Muscle of back (tissue), 13 donors: ENCODE results near the gene CD164. TPM values are rescaled to one million over a fixed set of nuclear protein-coding genes. Genes with fewer than 3 reads are reported as not detected.

Source experiments
- DNase-seq, 3 donors: peaks; one replicate each; pipeline versions ENCODE4 v3.0.0 to v3.0.0-alpha.2; 2013
- long read RNA-seq, 9 donors: transcript quantifications; one replicate each; lab custom pipeline, GENCODE V29; 2026
- polyA plus RNA-seq, 10 donors: library from polyadenylated mRNA; unstranded; fragments of 120-200 nt; gene quantifications; one replicate each; pipeline ENCODE4 v1.2.1, GENCODE V29; 2013; ENCODE audit not compliant: insufficient read length in 10 of 10

Gene CD164
- polyA plus RNA-seq, result 100 to 1,000 TPM; 227 to 315 (median 263) TPM
- long read RNA-seq, donor 1, full-length matches to known transcripts, result 94 of 94 reads
- long read RNA-seq, donor 1, partial matches to known transcripts, result 0 of 94 reads
- long read RNA-seq, donor 1, other reads (novel, unspliced or antisense), result 0 of 94 reads
- long read RNA-seq, donor 2, transcript CD164-202 (6 exons, 3,365 nt), result major isoform, 57 of 67 reads
- long read RNA-seq, donor 2, transcript CD164-203 (5 exons, 2,936 nt), result minor isoform, 6 of 67 reads
- long read RNA-seq, donor 2, partial matches to known transcripts, result 0 of 67 reads
- long read RNA-seq, donor 2, other reads (novel, unspliced or antisense), result 0 of 67 reads
- long read RNA-seq, donor 3, result 0 reads
- long read RNA-seq, donor 4, transcript CD164-202 (6 exons, 3,365 nt), result major isoform, 54 of 62 reads
- long read RNA-seq, donor 4, transcript CD164-209 (4 exons, 590 nt), result minor isoform, 5 of 62 reads
- long read RNA-seq, donor 4, partial matches to known transcripts, result 0 of 62 reads
- long read RNA-seq, donor 4, other reads (novel, unspliced or antisense), result 0 of 62 reads
- long read RNA-seq, donor 5, transcript CD164-202 (6 exons, 3,365 nt), result major isoform, 107 of 150 reads
- long read RNA-seq, donor 5, transcript CD164-203 (5 exons, 2,936 nt), result minor isoform, 11 of 150 reads
- long read RNA-seq, donor 5, transcript CD164-209 (4 exons, 590 nt), result minor isoform, 19 of 150 reads
- long read RNA-seq, donor 5, partial matches to known transcripts, result 10 of 150 reads
- long read RNA-seq, donor 5, other reads (novel, unspliced or antisense), result 0 of 150 reads
- long read RNA-seq, donor 6, transcript CD164-209 (4 exons, 590 nt), result minor isoform, 5 of 112 reads
- long read RNA-seq, donor 6, transcript CD164-203 (5 exons, 2,936 nt), result minor isoform, 7 of 112 reads
- long read RNA-seq, donor 6, transcript CD164-202 (6 exons, 3,365 nt), result major isoform, 98 of 112 reads
- long read RNA-seq, donor 6, partial matches to known transcripts, result 0 of 112 reads
- long read RNA-seq, donor 6, other reads (novel, unspliced or antisense), result 0 of 112 reads
- long read RNA-seq, donor 7, full-length matches to known transcripts, result 73 of 73 reads
- long read RNA-seq, donor 7, partial matches to known transcripts, result 0 of 73 reads
- long read RNA-seq, donor 7, other reads (novel, unspliced or antisense), result 0 of 73 reads
- long read RNA-seq, donor 8, transcript CD164-209 (4 exons, 590 nt), result minor isoform, 13 of 71 reads
- long read RNA-seq, donor 8, transcript CD164-203 (5 exons, 2,936 nt), result minor isoform, 6 of 71 reads
- long read RNA-seq, donor 8, transcript CD164-202 (6 exons, 3,365 nt), result major isoform, 52 of 71 reads
- long read RNA-seq, donor 8, partial matches to known transcripts, result 0 of 71 reads
- long read RNA-seq, donor 8, other reads (novel, unspliced or antisense), result 0 of 71 reads
- long read RNA-seq, donor 9, transcript CD164-202 (6 exons, 3,365 nt), result major isoform, 10 of 15 reads
- long read RNA-seq, donor 9, transcript CD164-209 (4 exons, 590 nt), result minor isoform, 5 of 15 reads
- long read RNA-seq, donor 9, partial matches to known transcripts, result 0 of 15 reads
- long read RNA-seq, donor 9, other reads (novel, unspliced or antisense), result 0 of 15 reads

DNA sequence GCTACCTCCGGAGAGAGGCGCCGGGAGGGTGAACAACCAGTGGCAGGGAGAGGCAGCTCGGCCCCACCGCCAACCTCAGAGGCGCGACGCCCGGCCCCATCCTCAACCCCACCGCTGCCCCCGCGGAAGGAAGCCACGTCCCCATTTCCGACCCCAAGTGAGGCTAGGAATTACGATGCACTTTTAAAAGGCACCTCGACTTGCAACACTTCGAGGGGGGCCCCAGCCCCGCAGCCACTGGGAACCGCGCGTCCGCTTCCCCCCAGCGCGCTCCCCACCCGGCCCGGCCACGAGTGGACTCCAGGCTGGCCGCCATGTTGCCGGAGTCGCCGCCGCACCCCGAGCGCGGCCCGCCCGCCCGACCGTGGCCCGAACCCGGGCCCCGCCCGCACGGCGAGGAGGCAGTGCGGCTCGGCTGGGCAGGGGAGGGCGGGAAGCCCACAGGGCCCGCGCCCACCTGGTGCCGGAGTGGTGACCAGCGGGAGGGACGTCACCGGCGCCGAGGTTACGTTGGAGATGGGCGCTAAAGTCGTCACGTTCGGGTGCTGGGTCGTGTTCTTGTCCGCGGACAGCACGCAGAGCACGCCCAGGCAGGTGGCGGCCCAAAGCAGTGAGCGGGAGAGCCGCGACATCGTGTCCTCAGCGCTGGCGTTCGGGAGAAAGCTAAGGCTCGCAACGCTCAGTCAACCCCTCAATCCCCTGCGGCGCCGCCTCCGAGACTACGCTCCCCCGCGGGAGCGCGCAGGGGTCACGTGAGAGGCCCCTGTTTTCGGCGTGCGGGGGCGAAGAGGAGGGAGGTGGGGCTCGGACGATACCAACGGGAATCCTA is at the start of gene CD164:
Gene CD164, minus strand, starts transcription at position 721 of the 829 bp plus-strand sequence. Its CDS starts 89 bp downstream, at position 632.
- peak; percentile 63 to 98 (median 97) for DNase-seq

DNA sequence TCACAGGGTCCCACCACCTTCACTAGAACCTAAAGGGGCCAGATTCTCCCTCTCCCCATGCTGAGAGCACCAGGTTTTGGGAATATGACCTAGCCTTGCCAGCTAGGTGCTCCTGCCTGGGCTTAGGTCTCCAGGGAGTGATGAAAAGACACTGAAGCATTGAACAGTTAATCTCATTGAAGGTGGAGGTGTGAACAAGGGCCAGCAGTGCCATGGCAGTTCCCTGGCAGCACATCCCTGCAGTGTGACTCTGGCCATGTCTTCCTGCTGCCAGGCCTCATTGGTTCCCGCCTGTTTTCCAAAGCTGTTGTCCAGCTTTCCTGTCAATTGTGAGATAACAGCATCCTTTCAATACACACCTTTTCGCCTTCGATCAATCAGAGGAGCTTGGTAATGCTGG is 47.2 kb upstream of the CD164 start:
- DNase-seq, result no peak

GRCh38 chr6:109428889-109429477 is 46.7 kb upstream of the CD164 start:
- DNase-seq, result peak; percentile 51 to 91 (median 81)

- no peak for DNase-seq
These were observed 42.7 kb upstream of the CD164 start for GRCh38 chr6:109424946-109425345.

DNA sequence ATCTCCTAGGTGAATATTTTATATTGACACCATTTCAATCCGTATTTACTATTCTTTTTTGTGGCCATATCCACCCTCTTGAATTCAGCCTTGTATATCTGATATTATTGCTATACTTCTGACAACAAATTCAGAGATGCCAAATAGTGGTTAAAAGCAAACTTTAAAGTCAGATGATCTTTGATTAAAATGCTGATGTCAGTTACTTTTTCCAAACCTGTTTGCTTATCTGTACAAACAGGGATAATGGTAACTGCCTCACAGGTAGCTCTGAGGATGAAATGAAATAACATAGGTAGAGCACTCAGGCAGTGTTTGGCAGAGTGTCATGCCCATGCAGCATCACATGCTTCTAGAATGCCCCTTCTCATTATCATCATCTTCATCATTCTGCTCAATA is 38.9 kb upstream of the CD164 start:
- no peak for DNase-seq

DNA sequence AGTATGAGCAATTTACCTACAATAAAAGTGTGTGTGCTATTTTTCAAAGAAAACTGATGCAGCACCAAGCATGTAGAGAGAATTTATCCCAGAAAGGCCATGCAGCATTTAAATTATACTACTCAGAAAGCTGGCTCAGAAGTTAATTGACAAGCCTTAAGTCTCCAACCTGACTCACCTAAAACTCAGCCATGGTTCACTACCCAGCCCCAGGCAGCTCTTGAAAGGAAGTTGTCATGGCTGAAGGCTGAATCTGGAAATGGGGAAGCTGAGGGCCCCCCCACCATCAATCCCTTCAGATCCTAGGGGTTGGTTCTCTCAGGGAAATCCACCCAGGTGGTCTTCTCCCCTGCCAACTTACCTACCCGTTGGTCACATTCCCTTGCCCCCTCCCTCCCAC is 38.5 kb upstream of the CD164 start:
- DNase-seq, result no peak

- no peak for DNase-seq
These were observed 35.4 kb upstream of the CD164 start for GRCh38 chr6:109417646-109418045.

DNA sequence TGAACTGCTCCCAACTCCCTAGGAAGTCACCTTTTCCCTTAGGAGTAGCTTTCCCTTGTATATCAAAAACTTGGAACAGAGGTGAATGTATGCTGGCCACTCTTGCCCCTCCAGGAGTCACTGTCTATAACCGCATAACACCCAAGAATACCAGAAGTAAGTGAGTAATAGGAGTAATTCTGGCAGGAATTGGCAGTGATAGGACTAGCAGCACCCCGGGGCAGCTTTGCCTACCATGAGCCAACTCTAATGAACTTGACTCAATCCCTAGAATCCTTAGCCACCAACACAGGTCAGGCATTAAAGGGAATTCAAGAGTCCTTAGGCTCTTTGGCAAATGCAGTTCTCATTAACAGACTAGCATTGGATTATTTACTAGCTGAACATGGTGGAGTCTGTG is 28.8 kb upstream of the CD164 start:
- no peak for DNase-seq

- no peak for DNase-seq
These were observed 23.9 kb upstream of the CD164 start for GRCh38 chr6:109406196-109406595.

DNA sequence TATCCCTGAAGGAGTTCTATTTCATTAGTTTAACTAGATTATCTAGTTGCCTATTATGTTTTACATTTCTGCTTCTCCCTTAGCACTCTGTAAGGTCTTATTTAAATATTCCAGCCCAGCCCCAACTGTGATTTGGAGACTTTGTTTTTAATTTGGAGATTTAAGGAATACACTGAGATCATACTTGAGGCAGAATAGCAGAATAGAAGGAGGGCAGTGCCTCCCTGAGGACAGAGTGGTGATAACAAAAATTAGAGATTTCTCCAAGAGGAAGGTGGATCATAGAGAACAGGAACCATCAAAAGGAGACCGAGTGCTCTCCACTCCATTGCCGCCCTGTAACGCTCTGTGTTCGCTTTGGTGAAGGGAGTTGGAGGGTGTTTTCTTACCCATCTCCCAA is 14.8 kb upstream of the CD164 start:
- peak in 1 of 3 donors; percentile 22 for DNase-seq

GRCh38 chr6:109396046-109396718 is 13.9 kb upstream of the CD164 start:
- DNase-seq, result no peak

DNA sequence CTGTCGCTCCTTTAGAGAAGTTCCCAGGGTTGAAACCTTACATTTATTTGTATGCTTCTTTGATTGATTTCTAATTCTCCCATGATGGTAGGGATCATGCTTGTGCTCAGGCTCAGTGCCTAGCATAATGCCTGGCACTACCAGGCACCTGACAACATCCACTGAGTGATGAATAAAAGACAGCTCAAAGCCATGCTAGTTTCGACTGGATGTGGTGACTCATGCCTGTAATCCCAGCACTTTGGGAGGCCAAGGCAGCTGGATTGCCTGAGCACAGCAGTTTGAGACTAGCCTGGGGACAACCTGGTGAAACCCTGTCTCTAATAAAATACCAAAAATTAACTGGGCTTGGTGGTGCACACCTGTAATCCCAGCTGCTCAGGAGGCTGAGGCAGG is 11.6 kb upstream of the CD164 start:
- no peak for DNase-seq

DNA sequence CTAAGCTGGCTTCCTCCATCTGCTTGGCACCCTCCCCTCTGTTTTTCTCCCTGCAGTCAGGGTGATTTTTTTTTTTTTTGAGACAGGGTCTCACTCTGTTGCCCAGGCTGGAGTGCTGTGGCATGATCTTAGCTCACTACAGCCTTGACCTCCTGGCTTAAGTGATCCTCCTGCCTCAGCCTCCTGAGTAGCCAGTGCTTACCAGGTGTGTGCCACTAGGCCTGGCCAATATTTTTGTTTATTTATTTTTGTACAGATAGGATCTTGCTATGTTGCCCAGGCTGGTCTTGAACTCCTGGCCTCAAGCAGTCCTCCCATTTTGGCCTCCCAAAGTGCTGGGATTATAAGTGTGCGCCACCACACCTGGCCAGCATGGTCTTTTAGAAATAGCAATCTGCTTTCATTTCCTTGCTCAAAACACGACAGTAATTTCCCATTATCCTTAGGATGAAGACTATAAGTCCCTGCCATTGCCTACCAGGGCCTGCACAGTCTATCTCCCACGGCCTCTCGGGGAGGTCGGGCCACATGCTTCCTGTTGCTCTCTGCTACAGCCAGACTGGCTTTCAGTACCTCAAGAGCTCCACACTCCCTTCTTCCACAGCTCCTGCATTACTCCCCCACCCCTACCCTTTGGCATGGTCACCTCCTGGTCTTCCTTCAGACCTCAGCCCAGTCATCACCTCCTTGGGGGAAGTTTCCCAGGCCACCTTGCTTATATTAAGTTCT is 11.1 kb upstream of the CD164 start:
- DNase-seq, result no peak

GRCh38 chr6:109389650-109390274 is 7.5 kb upstream of the CD164 start:
- DNase-seq, result peak in 1 of 3 donors; percentile 10

DNA sequence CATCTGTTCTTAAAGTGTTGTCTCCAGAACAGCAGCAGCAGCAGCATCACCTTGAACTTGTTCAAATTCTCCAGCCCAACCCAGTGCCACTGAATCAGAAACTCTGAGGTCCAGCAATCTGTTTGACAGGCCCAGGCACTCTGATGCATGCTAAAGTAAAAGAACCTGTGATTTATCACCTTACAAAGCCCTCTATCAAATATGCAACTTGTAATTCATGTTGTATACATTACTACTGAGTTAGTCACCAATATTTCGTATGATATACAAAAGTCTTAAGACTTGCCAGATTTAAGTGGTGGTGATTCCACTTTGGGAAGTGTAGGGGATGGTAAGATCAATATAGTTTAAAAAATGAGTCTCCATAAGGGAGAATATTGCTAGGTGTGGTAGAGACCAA is 6.0 kb upstream of the CD164 start:
- DNase-seq, result no peak

DNA sequence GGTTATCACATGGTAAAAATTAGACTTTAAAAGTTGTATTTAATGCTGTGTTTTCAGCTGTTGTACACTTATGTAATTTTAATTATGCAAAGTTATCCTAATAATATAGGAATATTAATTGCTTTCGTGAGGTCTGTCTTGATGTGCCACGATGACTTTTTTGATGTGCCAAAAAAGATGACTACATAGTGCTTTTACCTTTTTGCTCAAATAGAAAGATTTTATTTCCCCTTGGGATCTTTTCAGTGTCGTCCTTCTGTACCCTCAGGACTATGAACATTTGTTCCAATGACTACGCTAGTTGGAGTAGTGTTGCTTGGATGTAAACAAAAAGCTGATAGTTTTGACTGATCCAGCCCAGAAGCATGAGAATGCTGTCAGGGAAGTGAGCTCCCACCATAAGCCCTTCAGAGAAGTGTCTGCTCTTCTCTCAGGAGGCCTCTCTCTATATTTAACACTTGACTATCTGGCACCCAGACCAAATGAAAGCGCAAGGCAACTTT is 1.2 kb upstream of the CD164 start:
- no peak for DNase-seq

- peak; percentile 95 to 99 (median 97) for DNase-seq
These were observed 540 bp upstream of the CD164 start for GRCh38 chr6:109382576-109383437.
